ENCODE data around the gene WHRN. TPM values are rescaled to one million over a fixed set of nuclear protein-coding genes. Genes with fewer than 3 reads are reported as not detected.

Gene WHRN
- total and polyA plus RNA-seq, 2 donors = 3.2 to 14.9 TPM

DNA sequence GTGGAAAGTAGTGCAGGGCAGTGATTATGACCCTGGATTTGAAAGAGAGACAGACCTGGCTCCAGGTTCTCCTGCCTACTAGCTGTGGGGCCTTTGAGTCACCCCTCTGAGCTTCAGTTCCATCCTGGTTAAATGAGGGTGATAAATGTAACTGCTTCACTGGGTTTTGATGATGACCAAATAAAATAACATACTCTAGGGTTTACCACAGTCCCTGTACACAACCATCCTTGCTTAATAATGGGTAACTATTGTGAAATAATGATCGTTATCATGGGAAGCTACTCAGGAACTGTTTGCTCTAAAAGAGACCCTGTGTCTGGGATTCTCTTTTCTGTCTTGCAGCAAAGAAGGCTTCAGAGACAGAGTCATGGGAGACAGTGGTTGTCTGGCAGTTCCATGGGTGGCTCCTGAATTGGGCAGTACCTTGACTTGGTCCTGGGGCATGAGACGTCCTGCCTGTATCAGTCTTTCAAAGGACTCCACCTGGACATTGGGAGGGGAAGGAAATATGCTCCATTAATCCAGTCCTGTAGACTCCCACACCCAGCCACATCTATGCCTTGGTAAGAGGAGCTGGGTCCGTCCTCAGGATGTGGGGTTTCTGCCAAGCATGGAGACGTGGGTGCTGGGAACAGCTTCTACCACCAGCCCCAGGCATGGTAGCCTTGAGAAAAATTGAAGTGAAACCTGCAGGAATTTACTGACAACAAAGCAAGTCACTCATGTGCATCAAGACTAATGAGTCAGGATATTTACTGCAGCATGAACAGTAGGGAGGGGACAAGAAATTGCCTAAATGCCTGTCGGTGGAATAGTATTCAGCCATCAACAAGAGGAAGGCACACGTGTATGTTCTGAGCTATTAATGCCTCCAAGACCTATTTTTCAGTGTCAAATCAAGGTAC is 140.9 kb downstream of the WHRN start:
- H3K36me3 ChIP-seq (ENCODE audit: control insufficient read depth in 2 of 2, insufficient read depth in 2 of 2, low read length in 1 of 2) = peaks cover 83 to 98% of the 10 kb centered on the region in 2 donors

DNA sequence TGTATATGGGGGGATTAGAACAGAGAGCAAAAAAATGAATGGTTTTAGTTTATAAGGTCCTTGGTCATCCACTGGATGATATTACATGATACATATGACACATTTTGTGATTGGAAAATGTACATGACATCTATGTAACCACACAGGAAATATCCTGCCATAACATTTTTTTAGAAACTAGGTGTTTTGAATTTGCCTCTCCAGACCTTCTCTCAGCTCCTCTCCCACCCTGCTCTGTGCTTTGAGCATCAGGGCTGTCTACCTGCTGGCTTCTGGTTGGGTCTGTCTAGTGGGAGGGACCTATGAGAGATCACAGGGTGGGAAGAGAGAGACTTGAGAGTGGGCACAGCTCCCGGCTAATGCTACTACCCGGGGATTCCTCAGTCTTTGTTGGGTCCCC is 141.8 kb downstream of the WHRN start:
- no peaks in the 10 kb centered on the region for H3K27me3 ChIP-seq (ENCODE audit: control insufficient read depth in 2 of 2, insufficient read depth in 1 of 2, low read length in 1 of 2)
- H3K4me1 ChIP-seq (ENCODE audit: control insufficient read depth in 2 of 2, insufficient read depth in 2 of 2, low read length in 2 of 2) = peaks cover 20 to 31% of the 10 kb centered on the region in 2 donors
- peak overlapping the region in 1 of 2 donors; percentile 62 for H3K27ac ChIP-seq (ENCODE audit: low read depth in 1 of 2, low read length in 1 of 2)
- 61% methylated on average over 2 of the region's 2 CpGs for WGBS
- H3K36me3 ChIP-seq (ENCODE audit: control insufficient read depth in 2 of 2, insufficient read depth in 2 of 2, low read length in 1 of 2) = peaks cover 79 to 96% of the 10 kb centered on the region in 2 donors
- H3K9me3 ChIP-seq (ENCODE audit: control insufficient read depth in 2 of 2, insufficient read depth in 1 of 2, low read length in 1 of 2) = no peaks in the 10 kb centered on the region
- no peak for DNase-seq (ENCODE audit: low read depth in 6 of 9, low spot score in 9 of 9)
- no peak overlapping the region for H3K4me3 ChIP-seq (ENCODE audit: low read length in 2 of 2)

More for the DNA sequence above, 140.9 kb downstream of the WHRN start:
- no peaks in the 10 kb centered on the region for H3K9me3 ChIP-seq (ENCODE audit: control insufficient read depth in 2 of 2, insufficient read depth in 1 of 2, low read length in 1 of 2)
- 76% methylated on average over 6 of the region's 6 CpGs for WGBS
- H3K4me1 ChIP-seq (ENCODE audit: control insufficient read depth in 2 of 2, insufficient read depth in 2 of 2, low read length in 2 of 2) = peaks cover 23 to 39% of the 10 kb centered on the region in 2 donors
- no peak overlapping the region for H3K4me3 ChIP-seq (ENCODE audit: low read length in 2 of 2)
- no peak for DNase-seq (ENCODE audit: low read depth in 6 of 9, low spot score in 9 of 9)
- no peaks in the 10 kb centered on the region for H3K27me3 ChIP-seq (ENCODE audit: control insufficient read depth in 2 of 2, insufficient read depth in 1 of 2, low read length in 1 of 2)
- H3K27ac ChIP-seq (ENCODE audit: low read depth in 1 of 2, low read length in 1 of 2) = peak overlapping the region; percentile 7 to 11

DNA sequence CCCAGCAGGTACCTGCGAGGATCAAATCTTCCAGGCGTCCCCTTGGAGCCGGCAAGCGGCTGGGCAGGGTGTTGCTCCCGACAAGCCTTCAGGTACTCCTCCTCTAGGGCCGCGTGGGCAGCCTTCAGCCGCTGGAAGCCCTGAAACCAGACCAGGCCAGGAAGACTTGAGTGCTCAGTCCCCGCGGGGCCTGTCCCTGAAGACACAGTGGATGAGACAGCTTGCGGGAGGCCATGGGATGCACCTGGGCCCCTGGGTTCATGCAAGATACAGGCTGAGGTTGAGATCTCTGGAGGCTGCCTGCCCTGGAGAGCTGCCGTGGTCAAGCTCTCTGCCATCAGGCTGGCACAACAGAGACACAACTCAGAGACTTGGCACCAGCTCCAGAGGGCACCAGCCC is 142.9 kb downstream of the WHRN start:
- no peak overlapping the region for H3K4me3 ChIP-seq (ENCODE audit: low read length in 2 of 2)
- peaks cover 79 to 96% of the 10 kb centered on the region in 2 donors for H3K36me3 ChIP-seq (ENCODE audit: control insufficient read depth in 2 of 2, insufficient read depth in 2 of 2, low read length in 1 of 2)
- WGBS = 94% methylated on average over 12 of the region's 12 CpGs
- H3K27me3 ChIP-seq (ENCODE audit: control insufficient read depth in 2 of 2, insufficient read depth in 1 of 2, low read length in 1 of 2) = no peaks in the 10 kb centered on the region
- H3K9me3 ChIP-seq (ENCODE audit: control insufficient read depth in 2 of 2, insufficient read depth in 1 of 2, low read length in 1 of 2) = no peaks in the 10 kb centered on the region
- no peak for DNase-seq (ENCODE audit: low read depth in 6 of 9, low spot score in 9 of 9)
- no peak overlapping the region for H3K27ac ChIP-seq (ENCODE audit: low read depth in 1 of 2, low read length in 1 of 2)
- H3K4me1 ChIP-seq (ENCODE audit: control insufficient read depth in 2 of 2, insufficient read depth in 2 of 2, low read length in 2 of 2) = peaks cover 10 to 21% of the 10 kb centered on the region in 2 donors

DNA sequence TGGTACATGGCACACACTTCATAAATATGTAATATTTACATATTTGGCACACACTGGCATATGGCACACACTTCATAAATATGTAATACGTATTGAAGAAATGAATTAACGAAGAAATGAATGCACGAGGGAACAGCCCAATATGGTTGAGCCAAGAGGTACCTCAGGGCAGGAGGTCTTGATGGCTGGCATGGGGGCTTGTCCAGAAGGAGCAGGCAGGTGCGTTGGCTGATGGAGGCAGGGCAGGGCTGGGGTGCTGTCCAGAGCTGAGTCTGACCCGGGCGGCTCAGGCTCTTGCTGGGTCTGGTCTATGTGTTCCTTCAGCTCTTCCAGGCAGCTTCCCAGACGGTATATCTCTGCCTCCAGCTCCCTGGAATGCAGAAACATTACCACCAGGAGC is 143.7 kb downstream of the WHRN start:
- Histone ChIP-seq H3K27me3 (ENCODE audit: control insufficient read depth in 2 of 2, insufficient read depth in 1 of 2, low read length in 1 of 2) (no peaks in the 10 kb centered on the region), H3K9me3 (ENCODE audit: control insufficient read depth in 2 of 2, insufficient read depth in 1 of 2, low read length in 1 of 2) (no peaks in the 10 kb centered on the region), H3K36me3 (ENCODE audit: control insufficient read depth in 2 of 2, insufficient read depth in 2 of 2, low read length in 1 of 2) (peaks cover 84 to 96% of the 10 kb centered on the region in 2 donors), H3K27ac (ENCODE audit: low read depth in 1 of 2, low read length in 1 of 2) (no peak overlapping the region), H3K4me1 (ENCODE audit: control insufficient read depth in 2 of 2, insufficient read depth in 2 of 2, low read length in 2 of 2) (peaks cover 10 to 16% of the 10 kb centered on the region in 2 donors), H3K4me3 (ENCODE audit: low read length in 2 of 2) (no peak overlapping the region)
- DNase-seq (ENCODE audit: low read depth in 6 of 9, low spot score in 9 of 9) = no peak
- WGBS = 99% methylated on average over 7 of the region's 7 CpGs

DNA sequence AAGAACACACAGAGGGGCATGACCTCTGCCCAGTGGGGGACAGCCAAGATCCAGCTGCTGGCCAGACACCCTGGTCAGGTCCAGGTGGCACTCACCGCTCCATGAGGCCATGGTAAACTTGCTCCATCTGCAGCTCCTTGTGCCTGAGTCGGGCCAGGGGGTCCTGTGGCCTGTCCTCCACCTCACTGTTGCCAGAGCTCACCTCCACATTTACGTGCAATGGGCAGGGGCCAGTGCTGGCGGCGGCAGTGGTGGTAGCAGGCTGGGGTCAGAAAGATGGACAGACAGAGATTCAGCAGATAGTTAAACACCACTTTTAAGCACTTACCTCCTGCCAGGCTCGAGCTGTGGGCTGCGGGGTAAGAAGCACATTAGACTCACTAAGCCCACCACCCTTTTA is 145.5 kb downstream of the WHRN start:
- no peak for DNase-seq (ENCODE audit: low read depth in 6 of 9, low spot score in 9 of 9)
- peaks cover 94 to 95% of the 10 kb centered on the region in 2 donors for H3K36me3 ChIP-seq (ENCODE audit: control insufficient read depth in 2 of 2, insufficient read depth in 2 of 2, low read length in 1 of 2)
- no peak overlapping the region for H3K27ac ChIP-seq (ENCODE audit: low read depth in 1 of 2, low read length in 1 of 2)
- WGBS = 97% methylated on average over 7 of the region's 7 CpGs
- H3K4me1 ChIP-seq (ENCODE audit: control insufficient read depth in 2 of 2, insufficient read depth in 2 of 2, low read length in 2 of 2) = peaks cover 10 to 13% of the 10 kb centered on the region in 2 donors
- H3K27me3 ChIP-seq (ENCODE audit: control insufficient read depth in 2 of 2, insufficient read depth in 1 of 2, low read length in 1 of 2) = no peaks in the 10 kb centered on the region
- H3K4me3 ChIP-seq (ENCODE audit: low read length in 2 of 2) = no peak overlapping the region
- H3K9me3 ChIP-seq (ENCODE audit: control insufficient read depth in 2 of 2, insufficient read depth in 1 of 2, low read length in 1 of 2) = no peaks in the 10 kb centered on the region

DNA sequence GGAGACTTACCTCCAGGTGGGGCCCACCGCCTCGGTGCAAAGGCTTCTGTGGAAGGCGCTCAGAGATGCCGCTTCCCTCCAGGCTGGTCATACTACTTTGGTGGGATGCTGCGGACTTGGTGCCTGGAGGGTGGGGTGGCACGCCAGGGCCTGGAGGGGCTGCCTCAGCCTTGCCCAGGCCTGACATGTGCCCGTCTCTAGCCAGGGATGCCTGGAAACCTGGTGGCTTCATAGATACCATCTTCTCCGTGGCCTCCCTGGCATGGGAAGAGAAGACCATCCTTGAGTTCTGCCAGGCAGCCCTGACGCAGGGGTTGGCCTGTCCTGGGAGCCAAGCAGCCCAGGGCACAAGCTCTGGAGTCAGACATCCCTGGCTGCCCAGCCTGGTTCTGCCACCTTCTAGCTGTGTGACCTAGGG is 147.4 kb downstream of the WHRN start:
- H3K36me3 ChIP-seq (ENCODE audit: control insufficient read depth in 2 of 2, insufficient read depth in 2 of 2, low read length in 1 of 2) = peaks cover 88 to 90% of the 10 kb centered on the region in 2 donors
- DNase-seq (ENCODE audit: low read depth in 6 of 9, low spot score in 9 of 9) = no peak
- H3K9me3 ChIP-seq (ENCODE audit: control insufficient read depth in 2 of 2, insufficient read depth in 1 of 2, low read length in 1 of 2) = no peaks in the 10 kb centered on the region
- H3K27me3 ChIP-seq (ENCODE audit: control insufficient read depth in 2 of 2, insufficient read depth in 1 of 2, low read length in 1 of 2) = no peaks in the 10 kb centered on the region
- no peak overlapping the region for H3K4me3 ChIP-seq (ENCODE audit: low read length in 2 of 2)
- WGBS = 98% methylated on average over 9 of the region's 9 CpGs
- H3K27ac ChIP-seq (ENCODE audit: low read depth in 1 of 2, low read length in 1 of 2) = peak overlapping the region in 1 of 2 donors; percentile 5
- H3K4me1 ChIP-seq (ENCODE audit: control insufficient read depth in 2 of 2, insufficient read depth in 2 of 2, low read length in 2 of 2) = no peaks in the 10 kb centered on the region

DNA sequence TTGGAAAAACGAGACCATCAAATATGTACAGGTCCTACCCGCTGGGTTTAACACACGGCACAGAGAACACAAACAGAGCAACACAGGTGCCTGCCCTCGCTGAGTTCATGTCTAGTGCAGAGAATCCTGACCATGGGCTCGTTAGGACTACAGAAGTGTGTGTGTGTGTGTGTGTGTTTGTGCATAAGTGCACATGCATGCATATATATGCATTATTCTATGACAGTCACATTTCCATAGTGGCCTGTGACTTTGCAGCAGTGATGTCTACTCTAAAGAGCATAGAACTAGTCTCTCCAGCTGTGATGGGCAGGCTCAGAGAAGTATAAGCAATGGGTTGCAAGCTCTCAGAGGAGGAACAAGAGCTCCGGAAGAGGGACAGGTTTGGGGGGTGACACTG is 147.9 kb downstream of the WHRN start:
- Histone ChIP-seq H3K4me3 (ENCODE audit: low read length in 2 of 2) (no peak overlapping the region), H3K27ac (ENCODE audit: low read depth in 1 of 2, low read length in 1 of 2) (no peak overlapping the region), H3K4me1 (ENCODE audit: control insufficient read depth in 2 of 2, insufficient read depth in 2 of 2, low read length in 2 of 2) (no peaks in the 10 kb centered on the region), H3K27me3 (ENCODE audit: control insufficient read depth in 2 of 2, insufficient read depth in 1 of 2, low read length in 1 of 2) (no peaks in the 10 kb centered on the region), H3K36me3 (ENCODE audit: control insufficient read depth in 2 of 2, insufficient read depth in 2 of 2, low read length in 1 of 2) (peaks cover 88 to 90% of the 10 kb centered on the region in 2 donors), H3K9me3 (ENCODE audit: control insufficient read depth in 2 of 2, insufficient read depth in 1 of 2, low read length in 1 of 2) (no peaks in the 10 kb centered on the region)
- DNase-seq (ENCODE audit: low read depth in 6 of 9, low spot score in 9 of 9) = no peak
- 98% methylated on average over 6 of the region's 6 CpGs for WGBS

DNA sequence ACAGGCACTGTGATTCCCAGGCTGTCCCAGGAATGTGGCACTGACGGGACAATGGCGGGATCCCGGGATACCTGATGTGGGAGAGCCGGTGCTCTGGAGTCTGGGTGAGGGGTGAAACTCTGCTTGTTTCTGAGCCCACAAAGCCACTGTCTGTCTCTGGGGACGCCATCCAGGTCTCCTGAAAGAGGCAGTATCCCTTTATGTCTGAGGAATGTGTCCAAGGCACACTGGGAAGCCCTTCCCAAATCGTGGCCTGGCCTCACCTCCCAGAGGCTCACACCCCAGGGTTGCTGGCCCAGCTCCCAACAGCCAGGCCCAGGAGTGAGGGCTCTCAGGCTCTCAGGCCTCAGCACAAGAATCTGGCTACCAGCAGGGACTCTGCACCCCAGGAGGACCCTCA is 148.5 kb downstream of the WHRN start:
- H3K27me3 ChIP-seq (ENCODE audit: control insufficient read depth in 2 of 2, insufficient read depth in 1 of 2, low read length in 1 of 2) = no peaks in the 10 kb centered on the region
- no peak for DNase-seq (ENCODE audit: low read depth in 6 of 9, low spot score in 9 of 9)
- H3K36me3 ChIP-seq (ENCODE audit: control insufficient read depth in 2 of 2, insufficient read depth in 2 of 2, low read length in 1 of 2) = peaks cover 88 to 89% of the 10 kb centered on the region in 2 donors
- WGBS = 94% methylated on average over 6 of the region's 6 CpGs
- H3K4me3 ChIP-seq (ENCODE audit: low read length in 2 of 2) = no peak overlapping the region
- H3K27ac ChIP-seq (ENCODE audit: low read depth in 1 of 2, low read length in 1 of 2) = peak overlapping the region in 1 of 2 donors; percentile 25
- no peaks in the 10 kb centered on the region for H3K4me1 ChIP-seq (ENCODE audit: control insufficient read depth in 2 of 2, insufficient read depth in 2 of 2, low read length in 2 of 2)
- no peaks in the 10 kb centered on the region for H3K9me3 ChIP-seq (ENCODE audit: control insufficient read depth in 2 of 2, insufficient read depth in 1 of 2, low read length in 1 of 2)

DNA sequence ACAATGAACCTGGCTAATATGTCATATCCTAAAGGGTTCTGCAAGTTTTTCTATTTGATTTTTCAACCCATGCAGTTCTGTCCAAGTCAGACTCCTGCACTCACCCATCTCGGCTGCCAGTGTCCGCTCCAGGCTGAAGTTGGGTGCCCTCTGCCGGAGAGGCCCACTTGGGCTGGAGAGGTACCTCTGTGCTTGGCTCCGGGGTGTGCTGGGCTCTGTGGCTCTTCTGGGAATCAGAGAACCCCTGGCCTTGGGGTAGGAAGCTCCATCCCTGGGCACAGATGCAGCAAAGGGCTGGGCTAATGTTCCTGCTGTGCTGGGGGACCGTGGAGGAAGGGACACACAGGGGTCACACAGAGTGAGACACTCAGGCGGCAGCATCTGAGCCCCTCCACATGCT is 149.5 kb downstream of the WHRN start:
- H3K27ac ChIP-seq (ENCODE audit: low read depth in 1 of 2, low read length in 1 of 2) = peak overlapping the region in 1 of 2 donors; percentile 31

More for the DNA sequence above, 149.5 kb downstream of the WHRN start:
- no peaks in the 10 kb centered on the region for H3K4me1 ChIP-seq (ENCODE audit: control insufficient read depth in 2 of 2, insufficient read depth in 2 of 2, low read length in 2 of 2)
- DNase-seq (ENCODE audit: low read depth in 6 of 9, low spot score in 9 of 9) = no peak
- WGBS = 98% methylated on average over 6 of the region's 6 CpGs
- no peaks in the 10 kb centered on the region for H3K9me3 ChIP-seq (ENCODE audit: control insufficient read depth in 2 of 2, insufficient read depth in 1 of 2, low read length in 1 of 2)
- peaks cover 87 to 88% of the 10 kb centered on the region in 2 donors for H3K36me3 ChIP-seq (ENCODE audit: control insufficient read depth in 2 of 2, insufficient read depth in 2 of 2, low read length in 1 of 2)
- H3K27me3 ChIP-seq (ENCODE audit: control insufficient read depth in 2 of 2, insufficient read depth in 1 of 2, low read length in 1 of 2) = no peaks in the 10 kb centered on the region
- H3K4me3 ChIP-seq (ENCODE audit: low read length in 2 of 2) = no peak overlapping the region

Data from thymus (tissue), 11 donors.